Fibroblast of lung (primary cell): ENCODE data around the gene PFN3. TPM values are rescaled to one million over a fixed set of nuclear protein-coding genes. Genes with fewer than 3 reads are reported as not detected.

Source experiments
- DNase-seq, 2 donors: peaks; one replicate each; pipeline versions ENCODE4 v3.0.0 to v3.0.0-alpha.2; 2010; ENCODE audit warnings: low read depth in 2 of 2
- H2AFZ ChIP-seq: 2 replicates; pipeline ENCODE4 v1.5.1; 2012; ENCODE audit warnings: low read length, control low read depth, inconsistent platforms
- H3K27ac ChIP-seq: 2 replicates; pipeline ENCODE4 v1.5.1; 2011; ENCODE audit warnings: low read length, control low read depth; ENCODE audit not compliant: insufficient read depth
- H3K27me3 ChIP-seq: 2 replicates; pipeline ENCODE4 v1.5.1; 2011; ENCODE audit warnings: mild to moderate bottlenecking, low read length; ENCODE audit not compliant: control insufficient read depth, insufficient read depth
- H3K36me3 ChIP-seq: 2 replicates; pipeline ENCODE4 v1.5.1; 2011; ENCODE audit warnings: low read length; ENCODE audit not compliant: control insufficient read depth, insufficient read depth
- H3K4me1 ChIP-seq: 2 replicates; pipeline ENCODE4 v1.5.1; 2011; ENCODE audit warnings: low read length; ENCODE audit not compliant: control insufficient read depth, insufficient read depth; ENCODE audit errors: extremely low read depth
- H3K4me2 ChIP-seq: 2 replicates; pipeline ENCODE4 v1.5.1; 2011; ENCODE audit warnings: low read length, control low read depth; ENCODE audit not compliant: insufficient read depth; ENCODE audit errors: extremely low read depth
- H3K4me3 ChIP-seq, 4 experiments: fragments of 200-600 bp in 1 of 4; sonication (generic) in 1 of 4; replicated peaks in 1 of 4; 2 replicates each; pipeline ENCODE4 v1.5.1; 2011 to 2016; ENCODE audit warnings: low read length in 4 of 4, low read depth in 3 of 4, mild to moderate bottlenecking in 3 of 4, control low read depth in 2 of 4, inconsistent platforms in 1 of 4, mixed read lengths in 1 of 4; ENCODE audit not compliant: insufficient read depth in 1 of 4; ENCODE audit errors: control extremely low read depth in 1 of 4
- H3K79me2 ChIP-seq: 2 replicates; pipeline ENCODE4 v1.5.1; 2012; ENCODE audit warnings: mild to moderate bottlenecking, low read length, inconsistent platforms; ENCODE audit not compliant: control insufficient read depth, insufficient read depth
- H3K9ac ChIP-seq: 2 replicates; pipeline ENCODE4 v1.5.1; 2011; ENCODE audit warnings: mild to moderate bottlenecking, low read length, control low read depth; ENCODE audit not compliant: insufficient read depth
- H3K9me3 ChIP-seq: 2 replicates; pipeline ENCODE4 v1.5.1; 2012; ENCODE audit warnings: low read depth, low read length; ENCODE audit not compliant: control insufficient read depth, insufficient read depth
- H4K20me1 ChIP-seq: 2 replicates; pipeline ENCODE4 v1.5.1; 2011; ENCODE audit warnings: low read length; ENCODE audit not compliant: control insufficient read depth, insufficient read depth; ENCODE audit errors: extremely low read depth
- CTCF ChIP-seq, 2 donors: IDR thresholded peaks in 1 of 2; conservative IDR thresholded peaks in 1 of 2; 1 replicate in 1 of 2; 2 replicates in 1 of 2; pipeline ENCODE4 v1.5.1; 2011 to 2012; ENCODE audit warnings: low read length in 2 of 2, control low read depth in 1 of 2, inconsistent platforms in 1 of 2, low read depth in 1 of 2, mild to moderate bottlenecking in 1 of 2
- EZH2 ChIP-seq: IDR thresholded peaks from 2 replicates; pipeline ENCODE4 v1.5.1; 2012; ENCODE audit warnings: low read length, control low read depth, mild to moderate bottlenecking; ENCODE audit errors: missing control alignments
- polyA plus RNA-seq, 2 donors: library from polyadenylated mRNA; depleted of rRNA in 1 of 2; stranded (reverse) in 1 of 2; unstranded in 1 of 2; fragments of >200 nt; gene quantifications; 2 replicates each; pipeline ENCODE4 v1.2.1, GENCODE V29; 2011 to 2012; ENCODE audit warnings: missing spikeins in 1 of 2
- total RNA-seq: library from RNA; depleted of rRNA; stranded (reverse); fragments of >200 nt; gene quantifications from 2 replicates; pipeline ENCODE4 v1.2.1, GENCODE V29; 2014

PFN3 gene
- total and polyA plus RNA-seq, 2 donors (not counting 1 experiment from before 2014, with no cell fraction given), result not detected

- no peak overlapping the region for H2AFZ ChIP-seq
- no peak overlapping the region for H3K4me3 ChIP-seq
- TF ChIP-seq EZH2 (no peak), CTCF (conservative IDR thresholded peaks at IDR 0.05 in 1 of 2, IDR thresholded peaks at IDR 0.05 in 1 of 2; ENCODE audit: low read depth in 1 of 2, low read length in 2 of 2) (no peak)
- H3K36me3 ChIP-seq, result no peaks in the 10 kb centered on the region
- H3K79me2 ChIP-seq, result peaks cover 5% of the 10 kb centered on the region
- H4K20me1 ChIP-seq, result no peaks in the 10 kb centered on the region
- H3K27me3 ChIP-seq, result peaks cover 12% of the 10 kb centered on the region
- no peak overlapping the region for H3K4me2 ChIP-seq
- DNase-seq, result no peak
- no peak overlapping the region for H3K9ac ChIP-seq
- no peaks in the 10 kb centered on the region for H3K4me1 ChIP-seq
- H3K9me3 ChIP-seq, result no peaks in the 10 kb centered on the region
- no peak overlapping the region for H3K27ac ChIP-seq
Observed at GRCh38 chr5:177355868-177356168, 44.6 kb downstream of the PFN3 start.

- no peaks in the 10 kb centered on the region for H3K9me3 ChIP-seq
- no peak overlapping the region for H3K4me3 ChIP-seq
- H3K4me1 ChIP-seq, result peaks cover 4% of the 10 kb centered on the region
- no peak overlapping the region for H3K4me2 ChIP-seq
- H3K27ac ChIP-seq, result no peak overlapping the region
- H4K20me1 ChIP-seq, result no peaks in the 10 kb centered on the region
- no peaks in the 10 kb centered on the region for H3K36me3 ChIP-seq
- H3K9ac ChIP-seq, result no peak overlapping the region
- DNase-seq, result no peak
- peaks cover 11% of the 10 kb centered on the region for H3K27me3 ChIP-seq
- TF ChIP-seq CTCF (conservative IDR thresholded peaks at IDR 0.05 in 1 of 2, IDR thresholded peaks at IDR 0.05 in 1 of 2; ENCODE audit: low read depth in 1 of 2, low read length in 2 of 2) (no peak), EZH2 (no peak)
- H2AFZ ChIP-seq, result no peak overlapping the region
- peaks cover 10% of the 10 kb centered on the region for H3K79me2 ChIP-seq
Observed at GRCh38 chr5:177355162-177355867, 45.1 kb downstream of the PFN3 start.

- Histone ChIP-seq H2AFZ (no peak overlapping the region), H3K4me2 (no peak overlapping the region), H3K4me3 (no peak overlapping the region), H3K27me3 (peaks cover 7% of the 10 kb centered on the region), H3K4me1 (peaks cover 9% of the 10 kb centered on the region), H3K36me3 (peaks cover 2% of the 10 kb centered on the region), H3K79me2 (peaks cover 16% of the 10 kb centered on the region), H3K9ac (no peak overlapping the region), H3K9me3 (no peaks in the 10 kb centered on the region), H3K27ac (no peak overlapping the region), H4K20me1 (no peaks in the 10 kb centered on the region)
- no peak for TF ChIP-seq CTCF (conservative IDR thresholded peaks at IDR 0.05 in 1 of 2, IDR thresholded peaks at IDR 0.05 in 1 of 2; ENCODE audit: low read depth in 1 of 2, low read length in 2 of 2)
- TF ChIP-seq EZH2, result no peak
- DNase-seq, result no peak
Observed at GRCh38 chr5:177354711-177355110, 45.8 kb downstream of the PFN3 start.
